Fibroblast of lung (primary cell): ENCODE results near the gene NPHP4. TPM values are rescaled to one million over a fixed set of nuclear protein-coding genes. Genes with fewer than 3 reads are reported as not detected.

ENCODE experiments used
- DNase-seq, 2 donors: peaks; one replicate each; pipeline versions ENCODE4 v3.0.0 to v3.0.0-alpha.2; 2010; ENCODE audit warnings: low read depth in 2 of 2
- H2AFZ ChIP-seq: 2 replicates; pipeline ENCODE4 v1.5.1; 2012; ENCODE audit warnings: low read length, control low read depth, inconsistent platforms
- H3K27ac ChIP-seq: 2 replicates; pipeline ENCODE4 v1.5.1; 2011; ENCODE audit warnings: low read length, control low read depth; ENCODE audit not compliant: insufficient read depth
- H3K27me3 ChIP-seq: 2 replicates; pipeline ENCODE4 v1.5.1; 2011; ENCODE audit warnings: mild to moderate bottlenecking, low read length; ENCODE audit not compliant: control insufficient read depth, insufficient read depth
- H3K36me3 ChIP-seq: 2 replicates; pipeline ENCODE4 v1.5.1; 2011; ENCODE audit warnings: low read length; ENCODE audit not compliant: control insufficient read depth, insufficient read depth
- H3K4me1 ChIP-seq: 2 replicates; pipeline ENCODE4 v1.5.1; 2011; ENCODE audit warnings: low read length; ENCODE audit not compliant: control insufficient read depth, insufficient read depth; ENCODE audit errors: extremely low read depth
- H3K4me2 ChIP-seq: 2 replicates; pipeline ENCODE4 v1.5.1; 2011; ENCODE audit warnings: low read length, control low read depth; ENCODE audit not compliant: insufficient read depth; ENCODE audit errors: extremely low read depth
- H3K4me3 ChIP-seq, 4 experiments: fragments of 200-600 bp in 1 of 4; sonication (generic) in 1 of 4; replicated peaks in 1 of 4; 2 replicates each; pipeline ENCODE4 v1.5.1; 2011 to 2016; ENCODE audit warnings: low read length in 4 of 4, low read depth in 3 of 4, mild to moderate bottlenecking in 3 of 4, control low read depth in 2 of 4, inconsistent platforms in 1 of 4, mixed read lengths in 1 of 4; ENCODE audit not compliant: insufficient read depth in 1 of 4; ENCODE audit errors: control extremely low read depth in 1 of 4
- H3K79me2 ChIP-seq: 2 replicates; pipeline ENCODE4 v1.5.1; 2012; ENCODE audit warnings: mild to moderate bottlenecking, low read length, inconsistent platforms; ENCODE audit not compliant: control insufficient read depth, insufficient read depth
- H3K9ac ChIP-seq: 2 replicates; pipeline ENCODE4 v1.5.1; 2011; ENCODE audit warnings: mild to moderate bottlenecking, low read length, control low read depth; ENCODE audit not compliant: insufficient read depth
- H3K9me3 ChIP-seq: 2 replicates; pipeline ENCODE4 v1.5.1; 2012; ENCODE audit warnings: low read depth, low read length; ENCODE audit not compliant: control insufficient read depth, insufficient read depth
- H4K20me1 ChIP-seq: 2 replicates; pipeline ENCODE4 v1.5.1; 2011; ENCODE audit warnings: low read length; ENCODE audit not compliant: control insufficient read depth, insufficient read depth; ENCODE audit errors: extremely low read depth
- CTCF ChIP-seq, 2 donors: IDR thresholded peaks in 1 of 2; conservative IDR thresholded peaks in 1 of 2; 1 replicate in 1 of 2; 2 replicates in 1 of 2; pipeline ENCODE4 v1.5.1; 2011 to 2012; ENCODE audit warnings: low read length in 2 of 2, control low read depth in 1 of 2, inconsistent platforms in 1 of 2, low read depth in 1 of 2, mild to moderate bottlenecking in 1 of 2
- EZH2 ChIP-seq: IDR thresholded peaks from 2 replicates; pipeline ENCODE4 v1.5.1; 2012; ENCODE audit warnings: low read length, control low read depth, mild to moderate bottlenecking; ENCODE audit errors: missing control alignments
- polyA plus RNA-seq, 2 donors: library from polyadenylated mRNA; depleted of rRNA in 1 of 2; stranded (reverse) in 1 of 2; unstranded in 1 of 2; fragments of >200 nt; gene quantifications; 2 replicates each; pipeline ENCODE4 v1.2.1, GENCODE V29; 2011 to 2012; ENCODE audit warnings: missing spikeins in 1 of 2
- total RNA-seq: library from RNA; depleted of rRNA; stranded (reverse); fragments of >200 nt; gene quantifications from 2 replicates; pipeline ENCODE4 v1.2.1, GENCODE V29; 2014

NPHP4 gene
- total and polyA plus RNA-seq, 2 donors (not counting 1 experiment from before 2014, with no cell fraction given): 1.5 to 4.0 TPM

GRCh38 chr1:5933050-5933449, 59.2 kb downstream of the NPHP4 start:
- TF ChIP-seq CTCF (conservative IDR thresholded peaks at IDR 0.05 in 1 of 2, IDR thresholded peaks at IDR 0.05 in 1 of 2; ENCODE audit: low read depth in 1 of 2, low read length in 2 of 2) (no peak), EZH2 (no peak)
- Histone ChIP-seq H3K27ac (no peak overlapping the region), H3K79me2 (no peaks in the 10 kb centered on the region), H3K4me3 (no peak overlapping the region), H3K4me1 (no peaks in the 10 kb centered on the region), H3K36me3 (no peaks in the 10 kb centered on the region), H3K27me3 (no peaks in the 10 kb centered on the region), H4K20me1 (no peaks in the 10 kb centered on the region), H3K9me3 (no peaks in the 10 kb centered on the region), H3K4me2 (no peak overlapping the region), H3K9ac (no peak overlapping the region), H2AFZ (no peak overlapping the region)
- DNase-seq: no peak

GRCh38 chr1:5928714-5929400, 63.4 kb downstream of the NPHP4 start:
- TF ChIP-seq CTCF (conservative IDR thresholded peaks at IDR 0.05 in 1 of 2, IDR thresholded peaks at IDR 0.05 in 1 of 2; ENCODE audit: low read depth in 1 of 2, low read length in 2 of 2) (no peak), EZH2 (no peak)
- H3K36me3 ChIP-seq: no peaks in the 10 kb centered on the region
- H3K9me3 ChIP-seq: no peaks in the 10 kb centered on the region
- no peaks in the 10 kb centered on the region for H3K79me2 ChIP-seq
- no peak overlapping the region for H3K4me2 ChIP-seq
- H3K27me3 ChIP-seq: no peaks in the 10 kb centered on the region
- DNase-seq: no peak
- no peak overlapping the region for H3K9ac ChIP-seq
- H3K4me1 ChIP-seq: no peaks in the 10 kb centered on the region
- H3K27ac ChIP-seq: no peak overlapping the region
- H2AFZ ChIP-seq: no peak overlapping the region
- no peak overlapping the region for H3K4me3 ChIP-seq
- H4K20me1 ChIP-seq: no peaks in the 10 kb centered on the region

- Histone ChIP-seq H3K9ac (no peak overlapping the region), H3K36me3 (no peaks in the 10 kb centered on the region), H3K27me3 (no peaks in the 10 kb centered on the region), H3K4me3 (no peak overlapping the region), H3K27ac (no peak overlapping the region), H2AFZ (no peak overlapping the region), H3K79me2 (no peaks in the 10 kb centered on the region), H3K4me2 (no peak overlapping the region), H3K9me3 (no peaks in the 10 kb centered on the region), H4K20me1 (no peaks in the 10 kb centered on the region), H3K4me1 (no peaks in the 10 kb centered on the region)
- TF ChIP-seq CTCF (conservative IDR thresholded peaks at IDR 0.05 in 1 of 2, IDR thresholded peaks at IDR 0.05 in 1 of 2; ENCODE audit: low read depth in 1 of 2, low read length in 2 of 2) (no peak), EZH2 (no peak)
- no peak for DNase-seq
Observed at GRCh38 chr1:5927506-5928370, 64.5 kb downstream of the NPHP4 start.
